Keratinocyte (primary cell): ENCODE results near the gene TSTD1. TPM values are rescaled to one million over a fixed set of nuclear protein-coding genes. Genes with fewer than 3 reads are reported as not detected.

Experiments used
- DNase-seq: peaks from one replicate; pipeline ENCODE4 v3.0.0-alpha.2; 2011; ENCODE audit warnings: low read depth, missing footprints, low spot score
- FAIRE-seq: peaks from 2 replicates; lab custom pipeline; 2011; peaks lifted over from hg19 to GRCh38; lab: Jason Lieb, UNC
- H2AFZ ChIP-seq: 2 replicates; pipeline ENCODE4 v1.6.0; 2012; ENCODE audit warnings: low read length, control low read depth, inconsistent platforms; ENCODE audit not compliant: control insufficient read depth
- H3K27ac ChIP-seq: 2 replicates; pipeline ENCODE4 v1.5.1; 2011; ENCODE audit warnings: low read length; ENCODE audit not compliant: control insufficient read depth, insufficient read depth
- H3K27me3 ChIP-seq: 3 replicates; pipeline ENCODE4 v1.6.0; 2011; ENCODE audit warnings: low read length; ENCODE audit not compliant: control insufficient read depth, insufficient read depth; ENCODE audit errors: extremely low read depth
- H3K36me3 ChIP-seq, 2 experiments: 2 replicates in 1 of 2; 3 replicates in 1 of 2; pipeline ENCODE4 v1.5.1; 2011; ENCODE audit warnings: low read length in 2 of 2, mild to moderate bottlenecking in 1 of 2; ENCODE audit not compliant: control insufficient read depth in 2 of 2, insufficient read depth in 2 of 2; ENCODE audit errors: extremely low read depth in 1 of 2
- H3K4me1 ChIP-seq: 3 replicates; pipeline ENCODE4 v1.5.1; 2011; ENCODE audit warnings: low read length; ENCODE audit not compliant: control insufficient read depth, insufficient read depth; ENCODE audit errors: extremely low read depth
- H3K4me2 ChIP-seq: 3 replicates; pipeline ENCODE4 v1.6.0; 2011; ENCODE audit warnings: low read depth, low read length; ENCODE audit not compliant: control insufficient read depth, insufficient read depth; ENCODE audit errors: extremely low read depth
- H3K4me3 ChIP-seq, 3 experiments: fragments of 200-600 bp in 1 of 3; sonication (generic) in 1 of 3; 2 replicates in 2 of 3; 3 replicates in 1 of 3; pipeline ENCODE4 v1.5.1; 2011 to 2016; ENCODE audit warnings: low read length in 3 of 3, mild to moderate bottlenecking in 3 of 3, control low read depth in 2 of 3, inconsistent platforms in 1 of 3, low read depth in 1 of 3, mixed read lengths in 1 of 3, mixed run types in 1 of 3, moderate library complexity in 1 of 3; ENCODE audit not compliant: control insufficient read depth in 2 of 3, insufficient read depth in 2 of 3; ENCODE audit errors: extremely low read depth in 1 of 3
- H3K79me2 ChIP-seq: 2 replicates; pipeline ENCODE4 v1.6.0; 2012; ENCODE audit warnings: low read length; ENCODE audit not compliant: control insufficient read depth, insufficient read depth
- H3K9ac ChIP-seq: 3 replicates; pipeline ENCODE4 v1.6.0; 2011; ENCODE audit warnings: low read length; ENCODE audit not compliant: control insufficient read depth, insufficient read depth; ENCODE audit errors: extremely low read depth
- H3K9me1 ChIP-seq: 3 replicates; pipeline ENCODE4 v1.6.0; 2011; ENCODE audit warnings: low read length; ENCODE audit not compliant: control insufficient read depth, insufficient read depth; ENCODE audit errors: extremely low read depth
- H3K9me3 ChIP-seq: 2 replicates; pipeline ENCODE4 v1.5.1; 2012; ENCODE audit warnings: low read depth, low read length; ENCODE audit not compliant: control insufficient read depth
- H4K20me1 ChIP-seq: 3 replicates; pipeline ENCODE4 v1.6.0; 2011; ENCODE audit warnings: low read length; ENCODE audit not compliant: control insufficient read depth, insufficient read depth; ENCODE audit errors: extremely low read depth
- EZH2 ChIP-seq: IDR thresholded peaks from one replicate; pipeline ENCODE4 v1.6.1; 2012; ENCODE audit warnings: inconsistent platforms, mild to moderate bottlenecking, low read length, moderate library complexity
- dilution Hi-C: fragments of 300-500 bp; cut with MboI; formaldehyde crosslinking; loops from one replicate; pipeline ENCODE4 v1.7.0; 2020; ENCODE audit warnings: low sequenced_read_pairs; ENCODE audit not compliant: extremely low pct_ligation_motif_present
- polyA plus RNA-seq, 5 experiments: library from polyadenylated mRNA; depleted of rRNA in 3 of 5; stranded (reverse) in 3 of 5; stranded (forward) in 1 of 5; unstranded in 1 of 5; fragments of >200 nt; gene quantifications; 1 replicate in 1 of 5; 2 replicates in 3 of 5; 3 replicates in 1 of 5; pipeline versions ENCODE4 v1.2.1 to v1.2.3, GENCODE V29; 2011 to 2012; ENCODE audit warnings: missing spikeins in 2 of 5, low read depth in 1 of 5, low replicate concordance in 1 of 5
- TF ChIP-seq, protein P1 (sequence below), 3 experiments: IDR thresholded peaks in 1 of 3; conservative IDR thresholded peaks in 1 of 3; optimal IDR thresholded peaks in 1 of 3; 2 replicates in 2 of 3; 3 replicates in 1 of 3; pipeline versions ENCODE3 to v1.5.1; 2011; ENCODE audit warnings: low read length in 3 of 3, mild to moderate bottlenecking in 3 of 3, moderate library complexity in 2 of 3, control low read depth in 1 of 3, inconsistent platforms in 1 of 3; ENCODE audit not compliant: insufficient read depth in 2 of 3; ENCODE audit errors: extremely low read depth in 1 of 3

TSTD1 gene
- polyA plus RNA-seq, 1 donor (not counting 4 experiments of a cell fraction or from before 2014, with no cell fraction given) = 106 TPM

DNA sequence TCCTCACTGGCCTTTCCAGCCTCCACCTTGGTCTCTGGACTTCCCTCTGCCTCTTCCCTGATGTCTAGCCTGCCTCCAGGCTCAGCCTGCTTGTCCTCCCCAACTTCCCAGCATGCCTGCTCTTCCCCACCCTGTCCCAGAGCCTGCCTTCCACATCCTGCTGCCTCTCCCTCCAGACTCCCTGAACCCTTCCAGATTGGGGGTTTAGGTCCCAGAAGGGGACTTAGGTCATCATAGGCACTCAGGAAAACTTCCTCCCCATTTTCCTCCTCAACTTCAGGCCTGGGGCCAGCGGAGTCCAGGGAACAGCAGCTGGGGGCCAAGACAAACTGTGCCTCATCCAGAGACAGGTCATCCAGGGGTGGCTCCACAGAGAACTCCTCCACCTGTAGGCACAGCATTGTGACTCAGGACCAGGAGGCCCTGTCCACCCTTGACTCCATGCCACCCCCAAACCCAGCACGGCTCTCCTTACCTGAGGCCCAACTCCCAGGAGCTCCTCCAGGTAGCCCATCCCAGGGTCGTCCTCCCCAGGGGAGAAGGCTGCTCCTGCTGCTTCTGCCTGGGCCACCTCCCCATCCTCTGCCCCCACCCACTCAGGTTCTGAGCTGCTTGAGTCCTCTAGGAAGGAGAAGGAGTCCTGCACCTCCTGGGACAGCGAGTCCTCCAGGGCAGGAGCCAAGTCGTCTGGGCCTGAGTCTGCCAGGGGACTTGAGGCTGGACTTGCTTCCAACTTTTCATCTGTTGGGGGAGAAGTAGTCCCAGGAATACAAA lies 10.4 kb upstream of the TSTD1 start:
- DNase-seq (no peak), FAIRE-seq (no peak)
- Histone ChIP-seq H3K27ac (no peak overlapping the region), H3K4me2 (no peak overlapping the region), H3K4me3 (no peak overlapping the region), H3K4me1 (peaks cover 7% of the 10 kb centered on the region), H3K36me3 (no peaks in the 10 kb centered on the region), H2AFZ (no peak overlapping the region), H3K9ac (no peak overlapping the region), H3K9me3 (peaks cover 9% of the 10 kb centered on the region), H3K27me3 (no peaks in the 10 kb centered on the region), H3K79me2 (peaks cover 12% of the 10 kb centered on the region), H4K20me1 (no peaks in the 10 kb centered on the region), H3K9me1 (no peaks in the 10 kb centered on the region)
- TF ChIP-seq EZH2 = no peak
- TF ChIP-seq, protein P1, sequence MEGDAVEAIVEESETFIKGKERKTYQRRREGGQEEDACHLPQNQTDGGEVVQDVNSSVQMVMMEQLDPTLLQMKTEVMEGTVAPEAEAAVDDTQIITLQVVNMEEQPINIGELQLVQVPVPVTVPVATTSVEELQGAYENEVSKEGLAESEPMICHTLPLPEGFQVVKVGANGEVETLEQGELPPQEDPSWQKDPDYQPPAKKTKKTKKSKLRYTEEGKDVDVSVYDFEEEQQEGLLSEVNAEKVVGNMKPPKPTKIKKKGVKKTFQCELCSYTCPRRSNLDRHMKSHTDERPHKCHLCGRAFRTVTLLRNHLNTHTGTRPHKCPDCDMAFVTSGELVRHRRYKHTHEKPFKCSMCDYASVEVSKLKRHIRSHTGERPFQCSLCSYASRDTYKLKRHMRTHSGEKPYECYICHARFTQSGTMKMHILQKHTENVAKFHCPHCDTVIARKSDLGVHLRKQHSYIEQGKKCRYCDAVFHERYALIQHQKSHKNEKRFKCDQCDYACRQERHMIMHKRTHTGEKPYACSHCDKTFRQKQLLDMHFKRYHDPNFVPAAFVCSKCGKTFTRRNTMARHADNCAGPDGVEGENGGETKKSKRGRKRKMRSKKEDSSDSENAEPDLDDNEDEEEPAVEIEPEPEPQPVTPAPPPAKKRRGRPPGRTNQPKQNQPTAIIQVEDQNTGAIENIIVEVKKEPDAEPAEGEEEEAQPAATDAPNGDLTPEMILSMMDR (optimal IDR thresholded peaks at IDR 0.05 in 1 of 3, IDR thresholded peaks at IDR 0.05 in 1 of 3, conservative IDR thresholded peaks at IDR 0.05 in 1 of 3; ENCODE audit: extremely low read depth in 1 of 3, insufficient read depth in 2 of 3, low read length in 3 of 3) = no peak
- dilution Hi-C loops = no loop called here

DNA sequence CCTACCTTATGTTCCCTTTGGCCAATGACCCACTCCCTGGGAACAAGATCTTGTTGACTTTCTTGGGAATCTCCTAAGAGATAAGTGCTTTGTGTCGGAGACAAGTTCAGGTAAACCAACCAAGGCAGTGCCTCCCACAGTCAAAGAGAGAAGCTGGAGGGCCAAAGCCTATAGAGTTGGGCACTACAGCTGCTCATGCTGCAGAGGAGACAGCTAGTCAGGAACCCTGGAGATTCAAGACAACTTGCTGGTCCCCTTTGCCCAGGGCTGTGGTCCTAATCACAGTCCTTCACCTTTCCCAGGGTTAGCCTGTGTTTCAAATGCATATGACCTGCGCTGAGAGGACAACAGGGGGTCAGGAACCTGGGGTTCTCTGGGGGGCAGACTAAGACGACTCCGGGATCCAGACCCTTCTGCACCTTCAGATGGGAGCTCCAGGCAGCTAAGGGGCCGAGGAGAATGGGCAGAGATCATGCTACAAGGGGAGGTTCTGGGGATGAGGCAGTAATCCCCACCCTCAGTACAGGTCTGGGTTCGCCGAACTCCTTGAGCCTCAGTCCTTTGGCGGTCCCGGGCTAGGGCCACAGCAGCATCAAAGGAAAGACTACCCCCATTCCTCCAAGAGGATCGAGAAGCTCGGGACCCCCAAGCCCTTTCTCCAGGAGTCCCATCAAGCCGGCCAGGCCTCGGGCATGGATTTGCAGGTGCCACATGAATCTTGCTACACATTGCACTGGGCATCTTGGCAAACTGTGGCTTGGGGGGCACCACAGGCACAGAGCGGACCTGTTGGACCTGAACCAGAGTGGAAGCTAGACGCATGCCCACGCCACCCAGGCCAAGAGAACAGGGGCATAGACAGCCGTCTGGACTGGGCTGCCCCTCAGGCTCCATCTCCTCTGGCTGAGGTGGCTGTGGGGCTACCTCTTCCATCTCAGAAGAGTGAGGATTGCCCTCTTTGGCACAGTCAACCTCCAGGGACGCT lies 9.0 kb upstream of the TSTD1 start:
- peaks cover 7% of the 10 kb centered on the region for H3K4me1 ChIP-seq
- no peak overlapping the region for H3K4me2 ChIP-seq
- no peak for DNase-seq
- peaks cover under 1 to 2% of the 10 kb centered on the region in 2 experiments for H3K36me3 ChIP-seq
- no peak overlapping the region for H3K27ac ChIP-seq
- peaks cover 13% of the 10 kb centered on the region for H3K79me2 ChIP-seq
- H3K9ac ChIP-seq = no peak overlapping the region
- no peak overlapping the region for H2AFZ ChIP-seq
- dilution Hi-C loops = no loop called here
- no peaks in the 10 kb centered on the region for H4K20me1 ChIP-seq
- no peak overlapping the region for H3K4me3 ChIP-seq
- H3K27me3 ChIP-seq = no peaks in the 10 kb centered on the region
- no peak for FAIRE-seq
- TF ChIP-seq, protein P1 (optimal IDR thresholded peaks at IDR 0.05 in 1 of 3, IDR thresholded peaks at IDR 0.05 in 1 of 3, conservative IDR thresholded peaks at IDR 0.05 in 1 of 3; ENCODE audit: extremely low read depth in 1 of 3, insufficient read depth in 2 of 3, low read length in 3 of 3) = no peak
- no peak for TF ChIP-seq EZH2
- peaks cover 9% of the 10 kb centered on the region for H3K9me3 ChIP-seq
- H3K9me1 ChIP-seq = no peaks in the 10 kb centered on the region
